Measurements from ENCODE around the gene SNX32.
A peak's percentile ranks its signal among the peaks of the same experiment; 100 is the strongest.

Gene SNX32

GRCh38 chr11:65814986-65815565, 18.7 kb upstream of the SNX32 start:
- H3K4me3 ChIP-seq (ENCODE audit: low read depth, low read length) = no peak overlapping the region
- no peak for DNase-seq (ENCODE audit: low read depth)
- TF ChIP-seq CTCF (IDR thresholded peaks at IDR 0.05; ENCODE audit: low read depth, low read length, missing control alignments) = no peak
- in situ Hi-C loops (cut with HindIII; ENCODE audit: low sequenced_read_pairs) = no loop called here

- in situ Hi-C loops (cut with HindIII; ENCODE audit: low sequenced_read_pairs) = no loop called here
- TF ChIP-seq CTCF (IDR thresholded peaks at IDR 0.05; ENCODE audit: low read depth, low read length, missing control alignments) = no peak
- no peak for DNase-seq (ENCODE audit: low read depth)
- H3K4me3 ChIP-seq (ENCODE audit: low read depth, low read length) = no peak overlapping the region
Observed at GRCh38 chr11:65816696-65817095, 17.1 kb upstream of the SNX32 start.

- DNase-seq (ENCODE audit: low read depth) = peak; percentile 16
- in situ Hi-C loops (cut with HindIII; ENCODE audit: low sequenced_read_pairs) = no loop called here
- no peak for TF ChIP-seq CTCF (IDR thresholded peaks at IDR 0.05; ENCODE audit: low read depth, low read length, missing control alignments)
- H3K4me3 ChIP-seq (ENCODE audit: low read depth, low read length) = peak overlapping the region; percentile 49
Observed at GRCh38 chr11:65817312-65817834, 16.4 kb upstream of the SNX32 start.

DNA sequence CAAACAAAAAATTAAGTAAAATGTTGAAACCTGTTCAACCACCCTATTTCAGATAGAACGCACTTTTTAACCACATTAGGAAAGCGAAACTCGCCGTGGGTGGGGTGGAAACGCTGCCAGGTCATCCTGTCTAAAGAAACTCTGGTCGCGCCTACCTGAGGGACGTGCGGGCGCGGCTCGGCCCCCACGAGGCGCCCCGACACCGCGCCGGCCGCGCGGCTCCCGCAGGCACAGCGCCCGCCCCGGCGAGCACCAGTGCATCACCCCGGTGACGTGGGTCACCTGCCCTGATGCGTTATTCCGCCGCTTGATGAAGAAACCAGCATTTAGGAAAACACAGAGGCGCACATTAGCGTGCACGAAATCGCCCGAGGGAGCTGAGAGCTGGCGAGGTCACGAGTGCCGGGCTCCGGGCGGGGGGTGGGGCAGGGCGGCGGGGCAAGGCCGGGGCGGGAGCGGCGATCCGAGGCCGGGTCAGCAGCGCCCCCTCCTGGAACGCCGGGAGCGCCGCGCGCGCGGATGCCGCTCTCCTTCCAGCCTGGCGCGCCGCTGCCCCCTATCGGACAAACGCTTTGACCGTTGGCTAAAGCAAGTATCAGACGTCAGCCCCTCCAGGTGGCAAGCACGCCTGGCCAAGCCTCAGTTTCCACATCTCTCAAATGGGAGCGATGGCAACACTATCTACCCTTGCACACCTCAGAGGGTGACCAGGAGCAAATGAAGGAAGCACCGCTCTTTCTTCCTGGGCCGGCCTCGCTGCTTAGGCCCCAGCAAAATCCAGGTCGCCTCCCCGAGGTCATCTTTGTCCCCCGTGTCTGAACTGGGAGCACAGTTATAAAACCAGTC, 15.7 kb upstream of the SNX32 start:
- peak; percentile 74 for DNase-seq (ENCODE audit: low read depth)
- in situ Hi-C loops (cut with HindIII; ENCODE audit: low sequenced_read_pairs) = no loop called here
- peak; percentile 95 for TF ChIP-seq CTCF (IDR thresholded peaks at IDR 0.05; ENCODE audit: low read depth, low read length, missing control alignments)
- H3K4me3 ChIP-seq (ENCODE audit: low read depth, low read length) = peak overlapping the region; percentile 49

DNA sequence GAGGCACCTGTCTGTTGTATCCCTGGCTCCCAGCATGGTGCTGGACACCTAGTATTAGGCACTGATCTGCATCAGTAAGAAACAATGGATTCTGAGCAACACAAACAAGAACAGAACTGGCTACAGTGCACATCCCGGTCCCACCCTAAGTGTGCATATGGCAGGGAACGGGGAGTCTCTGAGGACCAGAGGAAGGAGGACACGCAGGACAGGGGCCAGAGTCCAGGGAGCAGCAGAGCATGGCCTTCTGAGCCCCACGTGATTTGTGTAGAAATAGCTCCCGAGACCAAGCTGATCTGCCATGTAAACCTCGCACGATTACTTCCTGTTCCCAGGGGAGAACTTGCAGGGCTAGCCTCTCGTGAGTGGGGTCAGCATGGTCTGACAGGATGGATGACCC, 12.7 kb upstream of the SNX32 start:
- no peak for DNase-seq (ENCODE audit: low read depth)
- no peak for TF ChIP-seq CTCF (IDR thresholded peaks at IDR 0.05; ENCODE audit: low read depth, low read length, missing control alignments)
- H3K4me3 ChIP-seq (ENCODE audit: low read depth, low read length) = no peak overlapping the region
- in situ Hi-C loops (cut with HindIII; ENCODE audit: low sequenced_read_pairs) = no loop called here

- no peak overlapping the region for H3K4me3 ChIP-seq (ENCODE audit: low read depth, low read length)
- TF ChIP-seq CTCF (IDR thresholded peaks at IDR 0.05; ENCODE audit: low read depth, low read length, missing control alignments) = no peak
- DNase-seq (ENCODE audit: low read depth) = no peak
- in situ Hi-C loops (cut with HindIII; ENCODE audit: low sequenced_read_pairs) = no loop called here
Observed at GRCh38 chr11:65822776-65823528, 10.8 kb upstream of the SNX32 start.
